ENCODE measurements around the gene CNDP1.

The CNDP1 gene

DNA sequence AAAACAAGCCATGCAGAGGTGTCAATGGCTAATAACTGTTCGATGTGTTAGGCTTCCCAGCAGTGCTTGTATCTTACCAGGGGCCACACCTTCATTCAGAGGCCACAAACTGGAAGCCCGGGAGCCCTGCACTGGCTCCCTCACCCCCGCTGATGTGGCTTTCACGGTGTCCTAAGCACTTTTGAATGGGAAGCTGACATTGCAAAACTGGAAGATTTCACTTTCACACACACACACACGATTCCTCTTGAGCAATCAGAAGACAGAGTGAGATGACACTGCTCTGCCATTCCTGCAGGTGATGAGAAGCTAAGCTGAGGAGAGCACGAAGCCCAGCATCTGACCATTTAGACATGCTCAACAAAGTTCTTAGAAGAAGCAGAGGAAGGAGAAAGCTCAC is 54.7 kb downstream of the CNDP1 start:
- no peak overlapping the region for H2BK12ac ChIP-seq (ENCODE audit: low read length)
- H4K12ac ChIP-seq (ENCODE audit: low read depth, low read length), result no peak overlapping the region
- H3K79me1 ChIP-seq (ENCODE audit: low read length), result no peaks in the 10 kb centered on the region
- no peak overlapping the region for H2BK5ac ChIP-seq (ENCODE audit: low read depth, low read length, poor library complexity)
- no peaks in the 10 kb centered on the region for H3K79me2 ChIP-seq (ENCODE audit: control insufficient read depth, insufficient read depth, low read length, poor library complexity)
- H3K9me3 ChIP-seq (ENCODE audit: insufficient read depth, low read depth, low read length), result no peaks in the 10 kb centered on the region
- no peaks in the 10 kb centered on the region for H3K36me3 ChIP-seq (ENCODE audit: control insufficient read depth in 1 of 2, insufficient read depth in 2 of 2, low read length in 2 of 2)
- H3K4me2 ChIP-seq (ENCODE audit: low read length), result no peak overlapping the region
- H2AK5ac ChIP-seq (ENCODE audit: low read length), result no peak overlapping the region
- no peak overlapping the region for H2AFZ ChIP-seq (ENCODE audit: insufficient read depth, low read length, poor library complexity)
- no CpG with 5 or more reads among the region's 6 CpGs for WGBS (ENCODE audit: extremely low coverage, insufficient coverage, insufficient read length)
- no peak overlapping the region for H3K9ac ChIP-seq (ENCODE audit: low read length)
- H3K14ac ChIP-seq (ENCODE audit: low read length), result no peak overlapping the region
- H2BK120ac ChIP-seq (ENCODE audit: insufficient read depth, low read length, poor library complexity), result no peak overlapping the region
- no peak overlapping the region for H4K91ac ChIP-seq (ENCODE audit: low read depth, low read length)
- H3K4me3 ChIP-seq (ENCODE audit: low read depth, low read length), result no peak overlapping the region
- H4K8ac ChIP-seq (ENCODE audit: low read depth, low read length), result no peak overlapping the region
- H3K18ac ChIP-seq (ENCODE audit: low read length), result no peak overlapping the region
- H3K4ac ChIP-seq (ENCODE audit: low read depth, low read length), result no peak overlapping the region
- H3K27ac ChIP-seq (ENCODE audit: low read depth, low read length), result no peak overlapping the region
- DNase-seq, result peak in 1 of 2 donors; percentile 17
- no peak overlapping the region for H3K23ac ChIP-seq (ENCODE audit: low read length)
- H3K4me1 ChIP-seq (ENCODE audit: control insufficient read depth in 1 of 2, insufficient read depth in 2 of 2, low read length in 2 of 2), result no peaks in the 10 kb centered on the region
- no peaks in the 10 kb centered on the region for H3K27me3 ChIP-seq (ENCODE audit: insufficient read depth, low read length)

DNA sequence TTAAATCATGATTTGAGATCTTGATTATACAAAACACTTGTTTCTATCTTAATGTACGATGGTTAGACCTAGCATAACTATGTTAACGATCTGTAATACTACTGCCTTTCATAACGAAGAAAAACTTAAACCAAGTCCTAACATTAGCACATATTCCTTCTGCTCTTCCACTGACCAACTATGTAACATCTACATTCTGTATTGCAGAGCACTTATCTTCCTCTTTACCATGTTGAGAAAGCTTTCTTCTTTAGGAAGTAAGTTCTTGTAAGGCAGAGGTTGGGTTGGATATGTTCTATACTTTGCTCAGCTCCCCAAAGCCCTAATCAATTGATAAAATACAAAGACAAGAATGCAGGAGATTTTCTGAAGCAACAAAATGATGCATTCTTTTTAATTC is 55.5 kb downstream of the CNDP1 start:
- Histone ChIP-seq H4K91ac (ENCODE audit: low read depth, low read length) (no peak overlapping the region), H3K4me2 (ENCODE audit: low read length) (no peak overlapping the region), H3K9me3 (ENCODE audit: insufficient read depth, low read depth, low read length) (no peaks in the 10 kb centered on the region), H3K79me2 (ENCODE audit: control insufficient read depth, insufficient read depth, low read length, poor library complexity) (no peaks in the 10 kb centered on the region), H4K12ac (ENCODE audit: low read depth, low read length) (no peak overlapping the region), H3K9ac (ENCODE audit: low read length) (no peak overlapping the region), H3K4ac (ENCODE audit: low read depth, low read length) (no peak overlapping the region), H3K4me1 (ENCODE audit: control insufficient read depth in 1 of 2, insufficient read depth in 2 of 2, low read length in 2 of 2) (no peaks in the 10 kb centered on the region), H3K18ac (ENCODE audit: low read length) (no peak overlapping the region), H3K27me3 (ENCODE audit: insufficient read depth, low read length) (no peaks in the 10 kb centered on the region), H2AFZ (ENCODE audit: insufficient read depth, low read length, poor library complexity) (no peak overlapping the region), H3K27ac (ENCODE audit: low read depth, low read length) (no peak overlapping the region), H3K23ac (ENCODE audit: low read length) (no peak overlapping the region), H3K4me3 (ENCODE audit: low read depth, low read length) (no peak overlapping the region), H3K36me3 (ENCODE audit: control insufficient read depth in 1 of 2, insufficient read depth in 2 of 2, low read length in 2 of 2) (no peaks in the 10 kb centered on the region), H3K14ac (ENCODE audit: low read length) (no peak overlapping the region), H3K79me1 (ENCODE audit: low read length) (no peaks in the 10 kb centered on the region), H4K8ac (ENCODE audit: low read depth, low read length) (no peak overlapping the region), H2BK5ac (ENCODE audit: low read depth, low read length, poor library complexity) (no peak overlapping the region), H2AK5ac (ENCODE audit: low read length) (no peak overlapping the region), H2BK120ac (ENCODE audit: insufficient read depth, low read length, poor library complexity) (no peak overlapping the region), H2BK12ac (ENCODE audit: low read length) (no peak overlapping the region)
- WGBS (ENCODE audit: extremely low coverage, insufficient coverage, insufficient read length), result no CpG with 5 or more reads among the region's 3 CpGs
- no peak for DNase-seq

- Histone ChIP-seq H4K12ac (ENCODE audit: low read depth, low read length) (no peak overlapping the region), H3K4me2 (ENCODE audit: low read length) (no peak overlapping the region), H3K4me1 (ENCODE audit: control insufficient read depth in 1 of 2, insufficient read depth in 2 of 2, low read length in 2 of 2) (no peaks in the 10 kb centered on the region), H3K23ac (ENCODE audit: low read length) (no peak overlapping the region), H3K18ac (ENCODE audit: low read length) (no peak overlapping the region), H3K14ac (ENCODE audit: low read length) (no peak overlapping the region), H3K4me3 (ENCODE audit: low read depth, low read length) (no peak overlapping the region), H2BK12ac (ENCODE audit: low read length) (no peak overlapping the region), H2BK120ac (ENCODE audit: insufficient read depth, low read length, poor library complexity) (no peak overlapping the region), H3K9ac (ENCODE audit: low read length) (no peak overlapping the region), H4K91ac (ENCODE audit: low read depth, low read length) (no peak overlapping the region), H4K8ac (ENCODE audit: low read depth, low read length) (no peak overlapping the region), H2AFZ (ENCODE audit: insufficient read depth, low read length, poor library complexity) (no peak overlapping the region), H3K9me3 (ENCODE audit: insufficient read depth, low read depth, low read length) (no peaks in the 10 kb centered on the region), H3K79me1 (ENCODE audit: low read length) (no peaks in the 10 kb centered on the region), H2AK5ac (ENCODE audit: low read length) (no peak overlapping the region), H3K36me3 (ENCODE audit: control insufficient read depth in 1 of 2, insufficient read depth in 2 of 2, low read length in 2 of 2) (no peaks in the 10 kb centered on the region), H3K27ac (ENCODE audit: low read depth, low read length) (no peak overlapping the region), H2BK5ac (ENCODE audit: low read depth, low read length, poor library complexity) (no peak overlapping the region), H3K27me3 (ENCODE audit: insufficient read depth, low read length) (no peaks in the 10 kb centered on the region), H3K4ac (ENCODE audit: low read depth, low read length) (no peak overlapping the region), H3K79me2 (ENCODE audit: control insufficient read depth, insufficient read depth, low read length, poor library complexity) (no peaks in the 10 kb centered on the region)
- DNase-seq, result no peak
- WGBS (ENCODE audit: extremely low coverage, insufficient coverage, insufficient read length), result no CpG with 5 or more reads among the region's 1 CpG
Measured at GRCh38 chr18:74590671-74591070, 56.4 kb downstream of the CNDP1 start.

DNA sequence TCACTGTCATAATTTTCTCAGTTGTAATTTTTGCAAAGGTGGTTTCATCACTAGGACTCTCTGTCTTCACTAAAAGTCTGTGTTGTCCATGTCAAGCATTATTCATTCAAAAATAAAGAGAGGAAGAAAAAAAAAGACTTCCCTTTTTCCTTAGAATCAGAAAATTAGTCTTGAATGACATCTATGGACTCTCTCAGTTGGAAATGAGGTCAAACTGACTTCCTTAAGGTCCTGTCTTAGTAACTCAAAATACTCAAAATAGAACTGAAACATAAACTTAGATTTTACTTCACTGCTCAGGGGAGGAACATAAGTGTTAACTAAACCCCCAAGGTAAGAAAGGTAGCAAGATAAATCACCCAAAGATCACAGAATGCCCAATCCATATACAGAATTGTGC is 61.1 kb downstream of the CNDP1 start:
- Histone ChIP-seq H3K9ac (ENCODE audit: low read length) (no peak overlapping the region), H2BK12ac (ENCODE audit: low read length) (no peak overlapping the region), H3K18ac (ENCODE audit: low read length) (no peak overlapping the region), H2BK5ac (ENCODE audit: low read depth, low read length, poor library complexity) (no peak overlapping the region), H3K4ac (ENCODE audit: low read depth, low read length) (no peak overlapping the region), H3K27ac (ENCODE audit: low read depth, low read length) (no peak overlapping the region), H3K36me3 (ENCODE audit: control insufficient read depth in 1 of 2, insufficient read depth in 2 of 2, low read length in 2 of 2) (no peaks in the 10 kb centered on the region), H3K9me3 (ENCODE audit: insufficient read depth, low read depth, low read length) (no peaks in the 10 kb centered on the region), H3K79me1 (ENCODE audit: low read length) (peaks cover 13% of the 10 kb centered on the region), H3K14ac (ENCODE audit: low read length) (no peak overlapping the region), H2AK5ac (ENCODE audit: low read length) (no peak overlapping the region), H3K27me3 (ENCODE audit: insufficient read depth, low read length) (no peaks in the 10 kb centered on the region), H3K4me2 (ENCODE audit: low read length) (no peak overlapping the region), H3K23ac (ENCODE audit: low read length) (no peak overlapping the region), H2AFZ (ENCODE audit: insufficient read depth, low read length, poor library complexity) (no peak overlapping the region), H4K91ac (ENCODE audit: low read depth, low read length) (no peak overlapping the region), H3K4me3 (ENCODE audit: low read depth, low read length) (no peak overlapping the region), H4K8ac (ENCODE audit: low read depth, low read length) (no peak overlapping the region), H4K12ac (ENCODE audit: low read depth, low read length) (no peak overlapping the region), H3K79me2 (ENCODE audit: control insufficient read depth, insufficient read depth, low read length, poor library complexity) (peaks cover 7% of the 10 kb centered on the region), H2BK120ac (ENCODE audit: insufficient read depth, low read length, poor library complexity) (no peak overlapping the region), H3K4me1 (ENCODE audit: control insufficient read depth in 1 of 2, insufficient read depth in 2 of 2, low read length in 2 of 2) (peaks cover 4 to 5% of the 10 kb centered on the region in 2 experiments)
- DNase-seq, result no peak
